BLaER1 (cell line): Measurements from ENCODE around the gene CDKN2B.
"Not testable (repeated sequence)": the region's sequence is repeated elsewhere in the genome, so short reads cannot be mapped to it uniquely, and the experiment has no call there.

ENCODE experiments used
- H3K27ac ChIP-seq: shearing (Covaris generic); formaldehyde crosslinking; 2 replicates; pipeline ENCODE4 v1.8.1; 2022
- H3K27me3 ChIP-seq: shearing (Covaris generic); formaldehyde crosslinking; 2 replicates; pipeline ENCODE4 v1.8.1; 2022
- H3K36me3 ChIP-seq: shearing (Covaris generic); formaldehyde crosslinking; 2 replicates; pipeline ENCODE4 v1.8.1; 2022
- H3K4me1 ChIP-seq: shearing (Covaris generic); formaldehyde crosslinking; 2 replicates; pipeline ENCODE4 v1.8.1; 2022
- H3K4me2 ChIP-seq: shearing (Covaris generic); formaldehyde crosslinking; 2 replicates; pipeline ENCODE4 v1.8.1; 2022
- H3K4me3 ChIP-seq: shearing (Covaris generic); formaldehyde crosslinking; 2 replicates; pipeline ENCODE4 v1.8.1; 2022
- H3K9ac ChIP-seq: shearing (Covaris generic); formaldehyde crosslinking; 2 replicates; pipeline ENCODE4 v1.8.1; 2022
- H3K9me3 ChIP-seq: shearing (Covaris generic); formaldehyde crosslinking; 2 replicates; pipeline ENCODE4 v1.8.1; 2022
- H4K20me1 ChIP-seq: shearing (Covaris generic); formaldehyde crosslinking; 2 replicates; pipeline ENCODE4 v1.8.1; 2022
- Cebpa-rat ChIP-seq: shearing (Covaris generic); IDR thresholded peaks from 2 replicates; pipeline ENCODE4 v1.8.1; 2022

Gene CDKN2B, protein sequence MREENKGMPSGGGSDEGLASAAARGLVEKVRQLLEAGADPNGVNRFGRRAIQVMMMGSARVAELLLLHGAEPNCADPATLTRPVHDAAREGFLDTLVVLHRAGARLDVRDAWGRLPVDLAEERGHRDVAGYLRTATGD

GRCh38 chr9:22008717-22009505 is at the start of gene CDKN2B:
Gene CDKN2B, minus strand, starts transcription at chr9:22009305. Its CDS starts 352 bp downstream, at chr9:22008953.
- Histone ChIP-seq H3K27me3 (peaks cover 81% of the 10 kb centered on the region), H3K4me1 (peaks cover 10% of the 10 kb centered on the region), H3K4me3 (peak within 1 kb of the TSS; percentile 54), H4K20me1 (peaks cover 86% of the 10 kb centered on the region), H3K9me3 (peaks cover 12% of the 10 kb centered on the region; the same call in 1 of the 2 replicates), H3K27ac (no peak within 1 kb of the TSS), H3K36me3 (peaks cover 4% of the 10 kb centered on the region; the same call in 1 of the 2 replicates), H3K9ac (no peak within 1 kb of the TSS), H3K4me2 (peak within 1 kb of the TSS; percentile 60)
- no peak for TF ChIP-seq Cebpa-rat

DNA sequence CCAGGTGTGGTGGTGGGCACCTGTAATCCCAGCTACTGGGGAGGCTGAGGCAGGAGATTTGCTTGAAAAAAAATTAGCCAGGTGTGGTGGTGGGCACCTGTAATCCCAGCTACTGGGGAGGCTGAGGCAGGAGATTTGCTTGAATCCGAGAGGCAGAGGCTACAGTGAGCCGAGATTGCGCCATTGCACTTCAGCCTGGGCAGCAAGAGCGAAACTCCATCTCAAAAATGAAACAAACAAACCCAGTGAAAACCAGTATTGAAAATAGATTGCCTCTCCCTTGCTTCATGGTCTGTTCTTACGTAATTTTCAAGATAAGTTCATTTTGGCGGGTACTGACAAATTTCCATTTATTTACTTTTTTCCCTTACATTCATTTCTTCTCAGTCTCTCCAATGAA is 48.9 kb upstream of the CDKN2B start:
- H3K4me2 ChIP-seq, H4K20me1 ChIP-seq, H3K9ac ChIP-seq, H3K4me1 ChIP-seq, H3K27me3 ChIP-seq, H3K4me3 ChIP-seq, H3K27ac ChIP-seq: not testable (repeated sequence)
- peaks cover 18% of the 10 kb centered on the region for H3K9me3 ChIP-seq
- H3K36me3 ChIP-seq, result peaks cover 15% of the 10 kb centered on the region; the same call in 1 of the 2 replicates

DNA sequence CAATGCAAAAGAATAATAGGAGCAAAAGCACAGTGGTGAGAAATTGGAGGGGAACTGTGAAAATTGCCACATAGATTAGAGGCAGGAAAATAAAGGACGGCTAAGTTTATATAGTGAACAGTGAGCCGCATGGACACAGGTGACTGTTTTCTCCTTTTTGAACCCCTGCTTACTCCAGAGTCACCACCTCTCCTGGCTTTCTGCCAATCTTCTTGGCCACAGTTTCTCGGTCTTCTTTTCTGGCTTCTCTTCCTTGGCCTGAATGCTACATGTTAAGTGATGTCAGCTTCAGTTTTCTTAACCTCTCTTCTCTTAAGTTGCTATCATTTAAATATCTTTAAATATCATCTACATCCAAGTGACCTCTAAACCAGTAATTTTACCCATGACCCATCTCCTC is 47.3 kb upstream of the CDKN2B start:
- no peaks in the 10 kb centered on the region for H4K20me1 ChIP-seq
- H3K36me3 ChIP-seq, result peaks cover 15% of the 10 kb centered on the region; the same call in 1 of the 2 replicates
- H3K9ac ChIP-seq, result no peak overlapping the region
- no peaks in the 10 kb centered on the region for H3K27me3 ChIP-seq
- peaks cover 13% of the 10 kb centered on the region for H3K4me1 ChIP-seq
- no peak for TF ChIP-seq Cebpa-rat
- H3K4me3 ChIP-seq, result no peak overlapping the region
- H3K27ac ChIP-seq, result no peak overlapping the region
- peaks cover 18% of the 10 kb centered on the region for H3K9me3 ChIP-seq
- H3K4me2 ChIP-seq, result no peak overlapping the region

DNA sequence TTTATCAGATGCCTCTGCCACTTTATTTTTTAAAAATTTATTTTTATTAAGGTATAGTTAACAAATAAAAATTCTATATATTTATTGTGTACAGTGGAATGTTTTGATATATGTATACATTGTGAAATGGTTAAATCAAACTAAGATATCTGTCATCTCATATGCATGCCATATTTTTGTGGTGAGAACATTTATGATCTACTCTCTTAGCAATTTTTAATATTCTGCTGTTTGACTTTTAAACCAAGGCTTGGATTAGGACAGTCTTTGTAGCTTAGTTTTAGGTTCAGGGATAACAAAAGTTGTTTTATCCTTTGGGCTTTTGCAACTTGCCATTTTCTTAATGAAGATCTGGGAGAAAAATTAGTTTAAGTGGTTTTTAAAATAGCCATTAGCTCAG is 46.0 kb upstream of the CDKN2B start:
- H4K20me1 ChIP-seq, result no peaks in the 10 kb centered on the region
- H3K9ac ChIP-seq, result no peak overlapping the region
- peaks cover 18% of the 10 kb centered on the region for H3K9me3 ChIP-seq
- H3K4me2 ChIP-seq, result no peak overlapping the region
- H3K27me3 ChIP-seq, result no peaks in the 10 kb centered on the region
- H3K36me3 ChIP-seq, result peaks cover 15% of the 10 kb centered on the region; the same call in 1 of the 2 replicates
- TF ChIP-seq Cebpa-rat, result no peak
- no peak overlapping the region for H3K4me3 ChIP-seq
- no peak overlapping the region for H3K27ac ChIP-seq
- peaks cover 26% of the 10 kb centered on the region for H3K4me1 ChIP-seq

GRCh38 chr9:22054529-22054928 is 45.4 kb upstream of the CDKN2B start:
- H3K4me3 ChIP-seq, result no peak overlapping the region
- H3K9me3 ChIP-seq, result peaks cover 13% of the 10 kb centered on the region
- H4K20me1 ChIP-seq, result no peaks in the 10 kb centered on the region
- peaks cover 15% of the 10 kb centered on the region; the same call in 1 of the 2 replicates for H3K36me3 ChIP-seq
- no peak for TF ChIP-seq Cebpa-rat
- no peak overlapping the region for H3K9ac ChIP-seq
- peaks cover 32% of the 10 kb centered on the region for H3K4me1 ChIP-seq
- no peaks in the 10 kb centered on the region for H3K27me3 ChIP-seq
- no peak overlapping the region for H3K4me2 ChIP-seq
- H3K27ac ChIP-seq, result no peak overlapping the region

GRCh38 chr9:22054076-22054475 is 45.0 kb upstream of the CDKN2B start:
- Histone ChIP-seq H3K4me2 (no peak overlapping the region), H3K27me3 (no peaks in the 10 kb centered on the region), H4K20me1 (no peaks in the 10 kb centered on the region), H3K4me1 (peaks cover 36% of the 10 kb centered on the region), H3K36me3 (peaks cover 12% of the 10 kb centered on the region; the same call in 1 of the 2 replicates), H3K4me3 (no peak overlapping the region), H3K9ac (no peak overlapping the region), H3K27ac (no peak overlapping the region), H3K9me3 (peaks cover 9% of the 10 kb centered on the region)
- no peak for TF ChIP-seq Cebpa-rat

- H3K27ac ChIP-seq, result no peak overlapping the region
- no peaks in the 10 kb centered on the region for H3K9me3 ChIP-seq
- H3K36me3 ChIP-seq, result peaks cover 7% of the 10 kb centered on the region; the same call in 1 of the 2 replicates
- H3K9ac ChIP-seq, result no peak overlapping the region
- H3K4me3 ChIP-seq, result no peak overlapping the region
- H4K20me1 ChIP-seq, result no peaks in the 10 kb centered on the region
- no peak overlapping the region for H3K4me2 ChIP-seq
- H3K4me1 ChIP-seq, result peaks cover 39% of the 10 kb centered on the region
- no peaks in the 10 kb centered on the region for H3K27me3 ChIP-seq
- TF ChIP-seq Cebpa-rat, result no peak
Measured at GRCh38 chr9:22053178-22053577, 44.1 kb upstream of the CDKN2B start.

DNA sequence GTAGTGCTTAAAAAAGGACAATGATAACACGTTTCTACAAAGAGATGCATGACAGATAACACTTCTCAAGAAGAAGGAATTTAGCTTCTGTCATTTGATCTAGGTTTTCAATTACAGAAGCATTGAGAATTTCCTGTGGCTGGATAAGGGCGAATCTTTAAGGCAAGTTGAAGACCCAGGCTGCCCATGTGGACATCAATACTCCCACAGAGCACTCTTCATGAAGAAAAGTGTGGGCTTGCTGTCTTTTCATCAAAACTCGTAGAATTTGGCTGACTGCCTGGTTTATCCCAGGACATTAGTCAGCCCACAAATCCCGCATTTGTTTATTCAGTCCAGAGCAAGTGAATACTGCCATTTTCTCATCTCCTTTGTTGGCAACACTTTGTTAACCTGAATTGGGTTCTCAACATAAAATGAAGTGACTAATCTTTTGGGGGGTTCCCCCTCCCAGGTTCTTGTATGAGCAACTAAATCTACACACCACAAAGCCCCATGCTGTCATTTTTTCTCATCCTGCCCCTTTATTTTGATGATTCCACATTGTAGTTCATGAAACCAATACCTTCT is 43.4 kb upstream of the CDKN2B start:
- H3K4me3 ChIP-seq, result no peak overlapping the region
- H3K36me3 ChIP-seq, result peaks cover 5% of the 10 kb centered on the region; the same call in 1 of the 2 replicates
- H3K4me1 ChIP-seq, result peaks cover 39% of the 10 kb centered on the region
- H3K9ac ChIP-seq, result no peak overlapping the region
- no peaks in the 10 kb centered on the region for H4K20me1 ChIP-seq
- H3K9me3 ChIP-seq, result no peaks in the 10 kb centered on the region
- H3K4me2 ChIP-seq, result 0 out of 2 replicates have a peak overlapping the region, but pooled peaks have one; percentile 71
- no peaks in the 10 kb centered on the region for H3K27me3 ChIP-seq
- no peak for TF ChIP-seq Cebpa-rat
- H3K27ac ChIP-seq, result 0 out of 2 replicates have a peak overlapping the region, but pooled peaks have one; percentile 5

DNA sequence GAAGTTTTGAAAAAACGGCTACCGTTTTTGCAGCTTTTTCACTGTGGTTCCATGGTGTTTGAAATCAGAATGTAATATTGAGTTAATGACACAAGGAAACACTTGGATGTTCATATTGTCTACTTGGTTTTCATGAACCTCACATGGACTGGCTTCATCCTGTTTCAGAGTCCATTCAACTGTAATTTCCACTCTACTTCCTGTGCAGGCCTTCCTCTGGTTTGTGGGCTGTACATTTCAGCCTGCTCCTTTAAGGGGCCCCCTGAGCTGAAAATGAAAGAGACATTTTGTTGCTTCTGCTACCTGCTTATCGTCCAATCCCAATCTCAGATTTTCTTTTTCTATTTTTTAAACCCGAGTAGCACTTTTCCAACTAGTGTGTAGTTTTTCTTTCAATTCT is 41.8 kb upstream of the CDKN2B start:
- peak overlapping the region; percentile 84 for H3K27ac ChIP-seq
- H3K36me3 ChIP-seq, result no peaks in the 10 kb centered on the region
- H3K4me2 ChIP-seq, result peak overlapping the region; percentile 71
- no peaks in the 10 kb centered on the region for H3K27me3 ChIP-seq
- H3K4me3 ChIP-seq, result no peak overlapping the region
- H3K4me1 ChIP-seq, result peaks cover 39% of the 10 kb centered on the region
- H3K9ac ChIP-seq, result peak overlapping the region; percentile 54; the same call in 1 of the 2 replicates
- H4K20me1 ChIP-seq, result no peaks in the 10 kb centered on the region
- no peaks in the 10 kb centered on the region for H3K9me3 ChIP-seq
- no peak for TF ChIP-seq Cebpa-rat

DNA sequence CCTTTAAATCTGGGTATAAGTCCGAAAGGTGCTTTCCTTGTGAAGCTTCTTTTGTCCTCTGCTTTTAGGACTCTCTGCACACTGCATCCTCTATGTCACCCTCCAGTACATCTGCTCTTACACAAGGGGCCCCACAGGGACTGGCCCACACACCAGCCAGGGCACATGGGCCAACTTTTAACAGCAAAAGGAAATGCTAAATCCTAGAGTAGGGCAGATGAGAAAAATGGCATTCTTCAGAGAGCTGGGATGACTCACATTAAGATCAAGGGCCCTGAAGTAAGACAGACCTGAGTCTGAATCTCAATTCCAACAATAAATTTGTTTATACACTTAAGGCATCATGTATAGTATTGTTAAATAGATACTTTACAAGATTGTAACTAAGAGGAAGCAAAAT is 40.3 kb upstream of the CDKN2B start:
- H3K36me3 ChIP-seq, result no peaks in the 10 kb centered on the region
- no peak overlapping the region for H3K9ac ChIP-seq
- no peak for TF ChIP-seq Cebpa-rat

More for the DNA sequence above, 40.3 kb upstream of the CDKN2B start:
- Histone ChIP-seq H3K27ac (peak overlapping the region; percentile 31; the same call in 1 of the 2 replicates), H3K4me2 (peak overlapping the region; percentile 71), H3K9me3 (no peaks in the 10 kb centered on the region), H3K27me3 (no peaks in the 10 kb centered on the region), H4K20me1 (no peaks in the 10 kb centered on the region), H3K4me1 (peaks cover 48% of the 10 kb centered on the region), H3K4me3 (no peak overlapping the region)
